ENCODE data around the gene TNIK. TPM values are rescaled to one million over a fixed set of nuclear protein-coding genes. Genes with fewer than 3 reads are reported as not detected.
A peak's percentile ranks its signal among the peaks of the same experiment; 100 is the strongest.

Gene TNIK
- total and polyA plus RNA-seq, 2 of the 13 experiments (the other 11 are each of a cell fraction or from before 2014, with no cell fraction given): 0.15 to 0.22 TPM

GRCh38 chr3:171428321-171428787, 31.9 kb downstream of the TNIK start:
- in situ Hi-C loops (cut with HindIII; ENCODE audit: extremely low pct_ligation_motif_present, low pct_unique_long_range_greater_than_20kb): no loop called here
- no peak for TF ChIP-seq ATF3 (CRISPR knock-in tag; IDR thresholded peaks at IDR 0.05)
- TF ChIP-seq TFDP1 (CRISPR knock-in tag; IDR thresholded peaks at IDR 0.05; ENCODE audit: borderline replicate concordance): no peak
- TF ChIP-seq MEIS1 (CRISPR knock-in tag; IDR thresholded peaks at IDR 0.05; ENCODE audit: borderline replicate concordance): no peak
- TF ChIP-seq ZNF691 (CRISPR knock-in tag; IDR thresholded peaks at IDR 0.05; ENCODE audit: borderline replicate concordance, low read depth): no peak
- Histone ChIP-seq H3K9me3 (ENCODE audit: low read length) (no peaks in the 10 kb centered on the region), H3K4me1 (ENCODE audit: insufficient read depth, low read length) (no peaks in the 10 kb centered on the region), H3K36me3 (replicated peaks in 1 of 2; ENCODE audit: control insufficient read depth in 1 of 2, insufficient read depth in 2 of 2, low read length in 2 of 2) (no peaks in the 10 kb centered on the region), H4K20me1 (ENCODE audit: insufficient read depth, low read length) (no peaks in the 10 kb centered on the region), H3K27me3 (ENCODE audit: control insufficient read depth in 1 of 2, insufficient read depth in 2 of 2, low read length in 2 of 2) (peaks cover 0 to 1% of the 10 kb centered on the region in 2 experiments; a peak in 1 of 5 replicates), H3K4me3 (replicated peaks in 1 of 3; ENCODE audit: insufficient read depth in 1 of 3, low read depth in 2 of 3, low read length in 3 of 3) (no peak overlapping the region), H3K27ac (ENCODE audit: extremely low read length, insufficient read depth, low read length) (no peak overlapping the region), H2AFZ (ENCODE audit: low read length) (no peak overlapping the region), H3K79me2 (ENCODE audit: insufficient read depth, low read length) (no peaks in the 10 kb centered on the region), H3K9ac (ENCODE audit: insufficient read depth, low read depth, low read length) (no peak overlapping the region), H3K4me2 (ENCODE audit: low read depth, low read length) (no peak overlapping the region)
- FAIRE-seq (no peak), ATAC-seq (peak; percentile 47; the same call in 2 of the 3 replicates), DNase-seq (ENCODE audit: low spot score) (no peak)
- intact Hi-C loops (cut with micrococcal nuclease; ENCODE audit: unreplicated experiment): no loop called here
- POLR2A ChIA-PET: no interaction called here
- 24% methylated on average over 4 of the region's 4 CpGs for WGBS (ENCODE audit: low lambda C conversion rate)
- CTCF ChIA-PET (ENCODE audit: low intra/inter-chr PET ratio, low total read pairs): no interaction called here
- BruUV-seq (replicated peaks): no TSS peak

GRCh38 chr3:171427771-171428320, 32.4 kb downstream of the TNIK start:
- intact Hi-C loops (cut with micrococcal nuclease; ENCODE audit: unreplicated experiment): no loop called here
- in situ Hi-C loops (cut with HindIII; ENCODE audit: extremely low pct_ligation_motif_present, low pct_unique_long_range_greater_than_20kb): no loop called here
- POLR2A ChIA-PET: no interaction called here
- no TSS peak for BruUV-seq (replicated peaks)
- 74% methylated on average over 4 of the region's 4 CpGs for WGBS (ENCODE audit: low lambda C conversion rate)
- H3K9me3 ChIP-seq (ENCODE audit: low read length): no peaks in the 10 kb centered on the region
- peaks cover 0 to 1% of the 10 kb centered on the region in 2 experiments; a peak in 1 of 5 replicates for H3K27me3 ChIP-seq (ENCODE audit: control insufficient read depth in 1 of 2, insufficient read depth in 2 of 2, low read length in 2 of 2)
- ATAC-seq: no peak
- H3K27ac ChIP-seq (ENCODE audit: extremely low read length, insufficient read depth, low read length): no peak overlapping the region
- no peak overlapping the region for H3K4me3 ChIP-seq (replicated peaks in 1 of 3; ENCODE audit: insufficient read depth in 1 of 3, low read depth in 2 of 3, low read length in 3 of 3)
- no peak for DNase-seq (ENCODE audit: low spot score)
- no peaks in the 10 kb centered on the region for H4K20me1 ChIP-seq (ENCODE audit: insufficient read depth, low read length)
- FAIRE-seq: no peak
- H3K4me1 ChIP-seq (ENCODE audit: insufficient read depth, low read length): no peaks in the 10 kb centered on the region
- no peak overlapping the region for H2AFZ ChIP-seq (ENCODE audit: low read length)
- no peak overlapping the region for H3K4me2 ChIP-seq (ENCODE audit: low read depth, low read length)
- no peaks in the 10 kb centered on the region for H3K79me2 ChIP-seq (ENCODE audit: insufficient read depth, low read length)
- TF ChIP-seq RBM22 (optimal IDR thresholded peaks at IDR 0.05; ENCODE audit: low read length): no peak
- no peak for TF ChIP-seq ESRRA (CRISPR knock-in tag; IDR thresholded peaks at IDR 0.05; ENCODE audit: low read depth)
- TF ChIP-seq TMF1 (CRISPR knock-in tag; IDR thresholded peaks at IDR 0.05; ENCODE audit: low read depth): no peak
- TF ChIP-seq KMT2A (CRISPR knock-in tag; IDR thresholded peaks at IDR 0.05): no peak
- no peak for TF ChIP-seq ARNTL (CRISPR knock-in tag; IDR thresholded peaks at IDR 0.05)
- no peak for TF ChIP-seq TRIM22 (IDR thresholded peaks at IDR 0.05)
- TF ChIP-seq KDM2A (CRISPR knock-in tag; IDR thresholded peaks at IDR 0.05; ENCODE audit: borderline replicate concordance, low read depth): no peak
- CTCF ChIA-PET (ENCODE audit: low intra/inter-chr PET ratio, low total read pairs): no interaction called here
- H3K36me3 ChIP-seq (replicated peaks in 1 of 2; ENCODE audit: control insufficient read depth in 1 of 2, insufficient read depth in 2 of 2, low read length in 2 of 2): no peaks in the 10 kb centered on the region
- H3K9ac ChIP-seq (ENCODE audit: insufficient read depth, low read depth, low read length): no peak overlapping the region

Measured in HepG2 (cell line).